HT1080 (cell line): ENCODE data around the gene C22orf23. TPM values are rescaled to one million over a fixed set of nuclear protein-coding genes. Genes with fewer than 3 reads are reported as not detected.
A peak's percentile ranks its signal among the peaks of the same experiment; 100 is the strongest.

Experiments
- DNase-seq: peaks from one replicate; pipeline ENCODE4 v3.0.0-alpha.2; 2015; ENCODE audit warnings: low read depth
- total RNA-seq: library from RNA; depleted of rRNA; stranded (reverse); fragments of >200 nt; shearing (Covaris generic); gene quantifications from 2 replicates; pipeline ENCODE4 v1.2.3, GENCODE V29; 2014; rRNA removed

Gene C22orf23
- total RNA-seq, 1 experiment from 2014 or later = 0.32 TPM

DNA sequence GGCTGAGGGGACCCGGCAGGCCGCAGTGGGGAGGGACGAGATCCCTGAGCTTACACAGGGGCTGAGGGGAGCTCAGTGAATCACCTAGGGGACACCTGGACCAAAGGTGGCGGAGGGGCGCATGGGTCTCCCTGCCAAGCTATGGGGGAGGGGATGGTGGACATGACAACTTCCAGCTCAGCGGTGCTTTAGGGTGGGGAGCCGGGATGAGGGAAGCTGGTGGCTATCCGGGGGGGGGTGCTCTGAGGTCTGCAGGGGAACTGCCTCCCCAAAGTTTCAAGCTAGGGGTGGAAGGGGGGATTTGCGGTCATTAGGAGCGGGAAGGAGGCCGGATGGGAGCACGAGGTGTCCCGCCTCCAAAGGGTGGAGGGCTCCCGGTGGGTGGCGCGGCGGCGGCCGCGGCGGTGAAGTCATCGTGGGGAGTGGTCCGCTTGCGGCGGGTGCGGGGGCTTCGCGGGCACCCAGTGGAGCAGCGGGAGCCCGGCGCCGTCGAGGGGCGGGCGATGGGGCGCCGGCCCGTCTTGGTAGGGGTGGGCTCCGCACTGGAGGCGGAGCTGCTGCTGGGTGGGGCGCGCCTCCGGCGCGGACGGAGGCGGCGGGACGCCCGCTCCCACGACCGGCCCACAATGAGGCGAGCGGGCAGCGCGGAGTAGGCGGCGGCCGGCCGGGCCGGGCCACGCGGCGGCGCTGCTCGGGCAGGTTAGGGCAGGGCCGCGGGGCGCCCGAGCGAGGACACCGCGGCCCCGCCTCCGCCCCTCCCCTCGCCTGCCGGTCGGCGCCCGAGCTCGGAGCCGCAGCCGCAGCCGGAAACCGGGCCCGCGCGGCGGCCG, 47.7 kb downstream of the C22orf23 start, which contains the start of gene MICALL1:
MICALL1 (plus strand) TSS at position 764 of the 830 bp plus-strand sequence. CDS start 126 bp downstream, outside the sequence.
- DNase-seq = peak; percentile 84

DNA sequence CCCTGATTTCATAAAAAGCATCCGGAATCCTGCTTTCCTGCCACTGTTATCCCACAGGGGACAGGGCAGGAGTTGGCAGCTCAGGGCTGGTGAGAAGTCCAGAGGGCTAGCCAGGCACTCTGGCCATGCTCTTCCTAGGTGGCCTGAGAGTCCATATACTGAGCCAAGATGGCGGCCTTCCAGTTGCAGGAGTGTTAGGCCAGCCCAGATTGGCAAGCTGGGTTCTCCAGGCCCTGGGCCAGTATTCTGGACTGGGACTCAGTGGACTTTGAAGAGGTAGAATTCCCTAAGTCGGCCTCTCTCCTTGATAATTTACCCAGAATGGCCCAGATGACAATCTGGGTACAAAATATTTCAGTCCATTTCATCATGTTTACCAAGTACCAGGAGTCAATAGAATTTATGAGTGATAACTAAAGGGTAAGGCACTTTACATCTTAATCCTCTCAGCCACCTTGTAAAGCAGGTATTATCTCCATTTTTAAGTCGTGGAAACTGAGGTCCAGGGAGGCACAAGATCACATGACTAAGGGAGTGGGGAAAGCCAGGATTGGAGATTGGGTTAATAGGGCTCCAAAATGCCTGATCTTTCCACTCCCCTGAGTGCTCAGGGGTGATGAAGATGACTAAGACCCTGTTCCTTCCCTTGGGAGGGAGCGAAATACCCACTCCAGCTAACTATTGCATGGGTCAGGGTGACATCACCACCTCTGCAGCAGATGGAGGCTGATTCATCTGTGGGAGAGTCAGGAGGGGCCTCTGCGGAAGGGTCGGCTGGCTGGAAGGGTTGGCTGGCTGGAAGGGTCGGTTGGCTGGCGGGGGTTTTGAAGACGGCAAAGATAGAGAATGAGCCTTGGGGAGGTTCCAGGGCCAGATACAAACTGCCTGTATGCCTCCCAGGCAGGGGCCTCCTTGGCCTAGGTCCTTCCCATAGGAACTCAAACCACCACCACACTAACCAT, 48.5 kb downstream of the C22orf23 start:
- peak; percentile 98 for DNase-seq

DNA sequence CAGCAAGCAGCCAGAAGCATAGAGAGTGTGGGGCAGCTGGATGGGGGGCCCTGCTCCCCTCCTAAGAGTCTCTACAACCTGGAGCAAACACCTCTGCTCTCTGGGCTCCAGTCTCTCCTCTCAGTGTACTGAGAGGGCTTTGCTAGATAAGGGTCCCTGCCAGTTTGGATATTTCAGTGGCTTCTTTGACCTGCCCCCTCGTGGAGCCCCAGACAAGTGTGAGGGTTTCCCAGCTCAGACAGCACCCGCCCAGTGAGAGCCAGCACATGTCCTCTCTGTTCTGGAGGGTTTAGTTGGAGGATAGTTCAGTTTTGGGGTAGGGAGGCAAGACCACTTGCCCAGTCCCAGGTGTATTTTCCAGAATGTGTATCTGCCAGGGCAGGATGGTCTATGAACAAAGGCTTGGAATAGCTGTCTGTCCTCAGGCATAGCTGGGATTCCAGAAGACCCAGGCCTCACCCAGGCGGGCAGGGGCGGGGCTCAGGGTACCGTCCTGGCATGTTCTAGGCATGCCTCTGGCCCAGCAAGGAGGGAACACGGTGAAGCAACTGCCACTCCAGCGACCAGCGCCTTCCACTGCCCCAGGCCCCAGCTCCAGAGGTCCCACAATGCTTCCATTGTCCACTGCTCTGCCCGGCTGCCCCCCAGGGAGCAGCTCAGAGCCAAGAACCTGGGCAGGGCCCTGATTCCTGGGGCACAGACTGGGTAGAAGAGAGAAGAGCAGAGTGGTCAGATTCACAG, 54.8 kb downstream of the C22orf23 start:
- DNase-seq = peak; percentile 75

DNA sequence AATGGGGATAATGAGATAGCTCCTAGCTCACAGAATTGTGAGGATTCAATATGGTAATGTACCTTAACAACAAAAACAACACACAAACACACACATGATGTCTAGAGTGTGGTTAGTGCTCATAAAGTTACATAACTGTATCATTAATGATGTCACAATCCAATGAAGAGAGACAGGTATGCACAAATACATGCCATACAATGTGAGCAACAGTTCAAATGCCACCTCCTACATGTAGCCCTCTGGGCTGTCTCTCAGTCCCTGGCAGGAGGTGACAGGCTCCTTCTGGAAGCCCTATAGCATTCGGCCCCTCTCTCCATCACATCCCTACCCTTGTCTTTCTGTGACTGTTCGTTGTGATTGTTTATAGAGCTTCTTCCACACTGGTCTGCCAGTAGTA, 55.6 kb downstream of the C22orf23 start:
- no peak for DNase-seq

DNA sequence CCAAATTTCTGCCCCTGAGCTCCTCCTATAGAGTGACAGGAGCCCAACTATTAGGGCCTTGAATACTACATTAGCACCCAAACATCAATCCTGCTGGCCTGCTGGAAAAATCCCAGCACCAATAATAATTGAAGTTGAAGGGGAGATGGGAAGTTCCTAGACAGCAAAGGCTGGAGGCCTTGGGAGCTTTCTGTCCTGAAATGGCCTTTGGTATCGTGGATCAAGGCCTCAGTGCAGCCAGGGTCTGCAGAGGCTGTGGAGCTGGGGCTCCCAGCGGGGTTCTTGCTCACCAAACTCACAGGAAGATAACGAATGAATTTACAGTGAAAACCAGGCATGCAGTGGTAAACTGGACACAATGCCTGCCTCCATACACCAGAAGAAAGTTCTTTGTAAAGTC, 56.5 kb downstream of the C22orf23 start:
- no peak for DNase-seq

DNA sequence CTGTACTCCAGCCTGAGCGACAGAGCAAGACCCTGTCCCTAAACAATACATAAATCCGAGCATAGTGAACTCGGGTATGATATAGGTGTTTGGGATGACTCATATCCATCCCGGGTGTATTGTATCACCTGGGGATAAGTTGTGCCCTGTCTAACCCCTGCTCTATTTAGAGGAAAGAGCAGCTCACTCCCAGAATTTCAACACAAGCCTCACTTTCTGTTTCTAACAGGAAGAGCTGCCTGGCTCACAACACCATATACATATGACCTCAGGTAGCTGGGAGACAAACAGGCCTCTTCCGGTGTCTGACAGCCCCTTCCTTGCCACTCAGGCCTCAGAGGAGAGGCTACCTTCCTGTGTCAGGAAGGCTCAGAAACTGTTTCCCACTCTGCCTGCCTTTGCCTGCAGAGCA, 57.2 kb downstream of the C22orf23 start:
- peak; percentile 68 for DNase-seq

DNA sequence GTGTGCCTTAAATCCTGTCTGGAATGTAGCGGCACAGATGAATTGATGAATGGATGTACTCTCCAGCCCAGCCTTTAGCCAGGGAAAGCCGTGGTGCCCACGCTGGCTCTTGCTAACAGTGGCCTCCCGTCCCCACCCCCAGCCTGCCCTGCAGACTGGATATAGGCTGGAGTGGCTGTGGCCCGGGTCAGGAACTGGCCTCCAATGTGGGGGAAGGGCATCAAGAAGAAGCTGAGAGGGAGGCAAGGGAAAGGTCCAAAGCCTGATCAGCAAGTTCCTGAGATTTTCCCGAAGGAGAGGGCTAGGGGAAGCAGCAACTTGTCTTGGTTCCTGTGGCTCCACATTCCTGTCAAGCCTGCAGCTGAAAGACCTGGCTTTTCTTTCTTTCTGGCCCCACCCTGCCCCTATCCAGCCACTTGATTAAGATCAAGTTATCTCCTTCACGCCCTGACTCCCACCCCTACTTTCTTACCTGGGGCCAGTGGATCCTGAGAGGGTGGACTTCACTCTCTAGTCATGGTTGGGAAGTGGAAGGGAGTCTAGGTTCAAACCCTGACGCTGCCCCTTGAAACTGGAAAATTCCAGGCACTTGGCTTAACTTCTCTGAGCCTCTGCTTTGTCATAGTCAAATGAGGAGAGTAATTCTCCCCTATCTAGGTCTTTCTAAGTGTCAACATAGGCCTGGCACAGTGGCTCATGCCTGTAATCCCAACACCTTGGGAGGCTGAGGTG, 58.3 kb downstream of the C22orf23 start:
- DNase-seq = no peak

DNA sequence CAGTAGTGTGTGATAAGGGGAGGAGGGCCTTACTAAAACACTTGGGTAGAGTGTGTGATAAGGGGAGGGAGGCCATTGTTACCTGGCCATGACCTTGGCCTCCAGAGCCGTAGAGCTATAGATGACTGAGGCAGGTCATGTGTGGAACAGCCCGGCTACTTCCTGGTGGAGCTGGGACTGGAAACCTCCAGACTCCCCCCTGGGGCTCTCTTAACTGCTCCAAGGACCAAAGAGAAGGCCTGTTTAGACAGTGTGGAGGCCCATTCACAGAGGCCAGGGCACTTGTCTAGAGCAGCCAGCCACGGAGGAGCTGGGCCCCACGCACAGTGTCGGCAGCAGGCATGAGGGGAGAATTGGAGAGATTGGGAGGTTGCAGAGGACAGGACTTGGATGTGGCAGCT, 59.8 kb downstream of the C22orf23 start:
- no peak for DNase-seq

Other genes starting within 250 kb of the C22orf23 start
- gene GCAT, start 145.7 kb downstream of the C22orf23 start, total RNA-seq = 13.4 and 14.6 TPM in 2 replicates
- gene GALR3, start 130.2 kb downstream of the C22orf23 start, total RNA-seq = 0.23 TPM in 1 of 2 replicates, not detected in the other
- gene ANKRD54, start 109.3 kb downstream of the C22orf23 start, total RNA-seq = 29.1 and 38.1 TPM in 2 replicates
- 570 and 657 TPM in 2 replicates for gene EIF3L, start 104.2 kb downstream of the C22orf23 start, total RNA-seq
- gene MICALL1, start 47.3 kb downstream of the C22orf23 start, total RNA-seq = 57.8 and 69.2 TPM in 2 replicates
- gene POLR2F, start 98 bp upstream of the C22orf23 start, total RNA-seq = 141 and 149 TPM in 2 replicates
- gene SOX10, start 31.0 kb upstream of the C22orf23 start, total RNA-seq = not detected in 2 replicates
- gene PICK1, start 103.8 kb upstream of the C22orf23 start, total RNA-seq = 25.4 and 27.0 TPM in 2 replicates
- not detected in 2 replicates for gene SLC16A8, start 130.6 kb upstream of the C22orf23 start, total RNA-seq
- not detected in 2 replicates for gene BAIAP2L2, start 157.1 kb upstream of the C22orf23 start, total RNA-seq
- 2.9 and 3.3 TPM in 2 replicates for gene PLA2G6, start 228.2 kb upstream of the C22orf23 start, total RNA-seq
- 15.0 and 18.9 TPM in 2 replicates for gene MAFF, start 248.4 kb upstream of the C22orf23 start, total RNA-seq